GM12865 (cell line): Measurements from ENCODE around the gene HES1.

ENCODE experiments used
- DNase-seq: peaks from one replicate; pipeline ENCODE4 v3.0.0; 2010; ENCODE audit warnings: low read depth
- H3K4me3 ChIP-seq: 2 replicates; pipeline ENCODE4 v1.5.1; 2011; ENCODE audit warnings: mild to moderate bottlenecking, low read depth, low read length, control low read depth
- TF ChIP-seq, protein P1 (sequence below): IDR thresholded peaks from 2 replicates; pipeline ENCODE4 v1.5.1; 2011; ENCODE audit warnings: low read length, control low read depth, low read depth, inconsistent platforms; ENCODE audit not compliant: insufficient read depth; ENCODE audit errors: missing control alignments

The HES1 gene

DNA sequence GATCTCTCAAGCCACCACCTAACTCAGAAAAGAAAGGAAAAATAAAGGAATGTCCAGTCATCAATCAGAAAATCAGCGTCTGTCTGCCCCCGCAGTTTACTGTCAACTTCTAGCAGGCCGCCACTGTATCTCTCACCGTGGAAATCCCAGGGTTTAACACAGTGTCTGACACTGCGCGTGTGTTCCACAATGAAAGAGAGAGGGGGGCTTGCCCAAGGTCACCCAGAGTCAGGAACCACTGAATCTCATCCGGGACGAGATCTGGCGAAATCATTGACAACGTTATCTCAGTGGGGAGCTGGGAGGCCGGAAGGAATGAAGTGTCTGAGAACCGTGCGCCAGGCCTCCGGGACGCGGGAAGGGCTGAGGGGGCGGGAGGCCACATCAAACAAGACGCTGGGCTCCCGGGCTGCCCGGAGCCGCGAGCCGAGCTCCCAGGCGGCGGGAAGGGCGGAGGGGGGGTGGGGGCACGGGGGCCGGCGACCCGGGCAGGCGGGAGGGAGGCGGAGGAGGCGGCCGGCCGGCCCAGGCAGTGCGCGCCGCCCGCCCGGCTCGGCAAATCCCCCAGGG lies 2.2 kb upstream of the HES1 start:
- no peak for DNase-seq
- no peak overlapping the region for H3K4me3 ChIP-seq
- TF ChIP-seq, protein P1, sequence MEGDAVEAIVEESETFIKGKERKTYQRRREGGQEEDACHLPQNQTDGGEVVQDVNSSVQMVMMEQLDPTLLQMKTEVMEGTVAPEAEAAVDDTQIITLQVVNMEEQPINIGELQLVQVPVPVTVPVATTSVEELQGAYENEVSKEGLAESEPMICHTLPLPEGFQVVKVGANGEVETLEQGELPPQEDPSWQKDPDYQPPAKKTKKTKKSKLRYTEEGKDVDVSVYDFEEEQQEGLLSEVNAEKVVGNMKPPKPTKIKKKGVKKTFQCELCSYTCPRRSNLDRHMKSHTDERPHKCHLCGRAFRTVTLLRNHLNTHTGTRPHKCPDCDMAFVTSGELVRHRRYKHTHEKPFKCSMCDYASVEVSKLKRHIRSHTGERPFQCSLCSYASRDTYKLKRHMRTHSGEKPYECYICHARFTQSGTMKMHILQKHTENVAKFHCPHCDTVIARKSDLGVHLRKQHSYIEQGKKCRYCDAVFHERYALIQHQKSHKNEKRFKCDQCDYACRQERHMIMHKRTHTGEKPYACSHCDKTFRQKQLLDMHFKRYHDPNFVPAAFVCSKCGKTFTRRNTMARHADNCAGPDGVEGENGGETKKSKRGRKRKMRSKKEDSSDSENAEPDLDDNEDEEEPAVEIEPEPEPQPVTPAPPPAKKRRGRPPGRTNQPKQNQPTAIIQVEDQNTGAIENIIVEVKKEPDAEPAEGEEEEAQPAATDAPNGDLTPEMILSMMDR, result no peak

DNA sequence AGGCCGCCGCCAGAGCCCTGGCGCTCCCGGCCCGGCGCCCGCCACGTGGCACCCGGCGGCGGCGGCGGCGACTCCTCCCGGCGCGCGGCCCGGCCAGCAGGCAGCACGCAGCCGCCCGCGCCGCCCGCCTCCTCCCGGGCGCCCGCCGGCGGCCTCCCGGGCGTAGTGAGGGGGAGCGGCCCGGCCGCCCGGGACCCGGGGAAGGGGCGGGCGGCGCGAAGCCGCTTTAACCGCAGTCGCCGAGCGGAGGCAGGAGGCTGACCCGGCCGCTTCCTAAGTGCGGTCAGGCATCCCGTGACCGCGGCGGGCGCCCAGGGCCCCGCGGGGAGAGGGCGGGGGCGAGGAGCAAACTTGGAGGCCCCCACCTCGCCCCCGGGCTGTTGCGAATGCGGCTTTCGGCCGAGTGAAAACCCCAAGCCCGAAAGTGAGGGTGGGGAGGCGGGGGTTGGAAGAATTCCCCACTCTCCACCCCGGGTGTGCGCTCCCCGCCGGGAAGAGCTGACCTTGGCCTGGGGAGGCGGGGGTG lies 1.7 kb upstream of the HES1 start:
- peak; percentile 70 for DNase-seq
- TF ChIP-seq, protein P1, result no peak
- peak overlapping the region; percentile 55 for H3K4me3 ChIP-seq

- TF ChIP-seq, protein P1, result no peak
- H3K4me3 ChIP-seq, result peak overlapping the region; percentile 55
- peak; percentile 94 for DNase-seq
Observed at GRCh38 chr3:194134757-194135515, 1.0 kb upstream of the HES1 start.

GRCh38 chr3:194135516-194135805 lies 487 bp upstream of the HES1 start:
- no peak for DNase-seq
- H3K4me3 ChIP-seq, result peak overlapping the region; percentile 55
- TF ChIP-seq, protein P1, result no peak

GRCh38 chr3:194136519-194137007 lies 615 bp downstream of the HES1 start:
- no peak for DNase-seq
- TF ChIP-seq, protein P1, result no peak
- H3K4me3 ChIP-seq, result peak overlapping the region; percentile 55

DNA sequence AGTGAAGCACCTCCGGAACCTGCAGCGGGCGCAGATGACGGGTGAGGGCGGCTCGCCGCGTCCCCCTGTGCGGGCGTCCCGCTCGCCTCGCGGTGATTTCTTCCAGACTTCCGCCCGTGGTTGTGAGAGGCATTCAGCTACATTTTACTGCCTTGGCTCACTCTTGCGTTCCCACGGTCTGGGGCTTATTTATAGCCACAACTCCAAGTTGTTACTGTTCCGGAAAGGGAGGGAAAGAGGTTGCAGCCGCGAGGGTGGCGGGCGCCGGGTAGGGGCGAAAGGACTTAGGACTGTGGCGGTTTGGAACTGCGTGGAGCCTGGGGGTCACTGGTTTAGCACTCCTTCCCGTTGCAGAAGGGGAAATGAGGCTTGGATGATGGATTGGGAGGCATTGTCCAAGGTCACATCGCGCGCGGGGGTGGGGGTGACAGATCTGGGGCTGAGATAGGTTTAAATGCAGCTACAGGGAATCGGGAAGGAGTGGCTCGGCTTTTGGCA lies 1.1 kb downstream of the HES1 start:
- no peak for DNase-seq
- peak overlapping the region; percentile 55 for H3K4me3 ChIP-seq
- TF ChIP-seq, protein P1, result no peak
